ENCODE measurements around the gene RRP1B.
A peak's percentile ranks its signal among the peaks of the same experiment; 100 is the strongest.
"Not testable (repeated sequence)": the region's sequence is repeated elsewhere in the genome, so short reads cannot be mapped to it uniquely, and the experiment has no call there.

The RRP1B gene, protein sequence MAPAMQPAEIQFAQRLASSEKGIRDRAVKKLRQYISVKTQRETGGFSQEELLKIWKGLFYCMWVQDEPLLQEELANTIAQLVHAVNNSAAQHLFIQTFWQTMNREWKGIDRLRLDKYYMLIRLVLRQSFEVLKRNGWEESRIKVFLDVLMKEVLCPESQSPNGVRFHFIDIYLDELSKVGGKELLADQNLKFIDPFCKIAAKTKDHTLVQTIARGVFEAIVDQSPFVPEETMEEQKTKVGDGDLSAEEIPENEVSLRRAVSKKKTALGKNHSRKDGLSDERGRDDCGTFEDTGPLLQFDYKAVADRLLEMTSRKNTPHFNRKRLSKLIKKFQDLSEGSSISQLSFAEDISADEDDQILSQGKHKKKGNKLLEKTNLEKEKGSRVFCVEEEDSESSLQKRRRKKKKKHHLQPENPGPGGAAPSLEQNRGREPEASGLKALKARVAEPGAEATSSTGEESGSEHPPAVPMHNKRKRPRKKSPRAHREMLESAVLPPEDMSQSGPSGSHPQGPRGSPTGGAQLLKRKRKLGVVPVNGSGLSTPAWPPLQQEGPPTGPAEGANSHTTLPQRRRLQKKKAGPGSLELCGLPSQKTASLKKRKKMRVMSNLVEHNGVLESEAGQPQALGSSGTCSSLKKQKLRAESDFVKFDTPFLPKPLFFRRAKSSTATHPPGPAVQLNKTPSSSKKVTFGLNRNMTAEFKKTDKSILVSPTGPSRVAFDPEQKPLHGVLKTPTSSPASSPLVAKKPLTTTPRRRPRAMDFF

GRCh38 chr21:43659136-43660000 is at the start of gene RRP1B, which contains the start of gene HSF2BP:
TSS of gene RRP1B (plus strand) at chr21:43659560. CDS start at chr21:43659665, 105 bp downstream.
TSS of gene HSF2BP (minus strand) at chr21:43659488. CDS start at chr21:43658096, 1,392 bp downstream.
- peak; percentile 57 to 69 (median 66) for DNase-seq (ENCODE audit: low read depth in 2 of 3, low spot score in 2 of 3)

DNA sequence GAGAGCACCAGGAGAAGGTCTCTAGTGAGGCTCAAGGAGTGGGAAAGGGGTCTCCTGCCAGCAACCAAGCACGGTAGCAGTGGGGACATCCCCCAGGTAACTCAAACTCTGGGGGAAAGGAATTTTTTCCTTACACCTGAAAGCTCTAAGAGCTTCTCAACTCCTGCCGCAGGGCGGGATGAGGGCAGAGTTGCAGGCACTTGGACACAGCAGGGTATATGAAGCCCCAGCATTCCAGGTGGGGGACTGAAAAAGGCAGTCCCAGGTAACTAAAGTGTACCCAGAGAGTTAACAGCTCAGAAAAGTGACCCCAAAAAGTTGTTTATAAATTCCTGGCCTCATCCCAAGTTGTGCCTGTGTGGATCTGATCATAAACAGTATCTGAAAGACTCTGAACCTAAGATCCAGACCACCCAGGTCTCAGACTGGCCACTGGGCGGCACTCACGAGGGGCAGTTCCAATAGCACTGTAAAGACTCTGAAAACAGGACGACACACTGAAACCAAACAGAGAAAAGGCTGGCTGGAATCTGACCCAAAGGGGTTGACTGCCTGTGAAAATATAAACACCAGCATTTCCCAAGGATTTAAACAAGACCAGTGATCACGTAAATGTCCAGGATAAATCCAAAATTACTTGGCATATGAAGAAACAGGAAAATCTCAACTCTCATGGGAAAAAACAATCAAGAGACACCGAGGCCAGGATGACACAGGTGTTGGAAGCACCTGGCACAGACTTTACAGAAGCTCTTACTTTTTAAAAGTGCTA is 47.6 kb upstream of the RRP1B start:
- DNase-seq (ENCODE audit: low read depth in 2 of 3, low spot score in 2 of 3) = no peak

- DNase-seq (ENCODE audit: low read depth in 2 of 3, low spot score in 2 of 3) = no peak
Measured at GRCh38 chr21:43613755-43614638, 45.4 kb upstream of the RRP1B start.

DNA sequence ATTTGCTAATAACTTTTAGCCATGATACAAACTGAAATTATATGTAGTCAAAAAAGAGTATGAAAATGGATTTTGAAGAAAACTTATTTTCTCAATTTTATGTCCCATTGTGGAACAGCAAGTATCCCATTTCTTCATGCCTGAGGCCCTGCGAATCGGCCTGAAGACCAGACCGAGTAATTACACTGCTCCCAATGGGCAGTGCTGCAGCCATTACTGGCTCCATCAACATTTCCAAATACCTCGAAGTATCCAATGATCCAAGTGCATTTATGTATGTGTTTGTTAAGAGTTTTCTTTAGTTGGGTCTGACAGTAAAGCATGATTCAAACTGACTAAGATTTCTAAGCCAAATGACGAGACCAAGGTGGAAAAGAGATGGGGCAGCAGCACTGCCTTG is 44.5 kb upstream of the RRP1B start:
- DNase-seq (ENCODE audit: low read depth in 2 of 3, low spot score in 2 of 3) = no peak

DNA sequence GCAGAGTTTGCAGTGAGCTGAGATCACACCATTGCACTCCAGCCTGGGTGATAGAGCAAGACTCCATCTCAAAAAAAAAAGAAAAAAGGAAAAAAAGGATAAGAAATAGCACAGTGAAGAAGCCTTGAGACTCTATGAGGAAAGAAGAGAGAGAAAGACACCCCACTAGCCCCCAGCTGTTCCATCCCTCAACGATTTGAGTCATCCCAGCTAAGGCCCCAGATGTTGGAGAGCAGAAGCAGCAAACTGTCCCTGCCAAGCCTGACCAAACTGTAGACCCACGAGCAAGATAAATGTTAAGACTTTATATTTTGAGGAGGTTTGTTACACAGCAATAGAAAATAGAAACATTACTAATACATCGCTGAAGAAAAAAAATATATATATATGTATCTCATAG is 42.5 kb upstream of the RRP1B start:
- DNase-seq (ENCODE audit: low read depth in 2 of 3, low spot score in 2 of 3) = not testable (repeated sequence)

DNA sequence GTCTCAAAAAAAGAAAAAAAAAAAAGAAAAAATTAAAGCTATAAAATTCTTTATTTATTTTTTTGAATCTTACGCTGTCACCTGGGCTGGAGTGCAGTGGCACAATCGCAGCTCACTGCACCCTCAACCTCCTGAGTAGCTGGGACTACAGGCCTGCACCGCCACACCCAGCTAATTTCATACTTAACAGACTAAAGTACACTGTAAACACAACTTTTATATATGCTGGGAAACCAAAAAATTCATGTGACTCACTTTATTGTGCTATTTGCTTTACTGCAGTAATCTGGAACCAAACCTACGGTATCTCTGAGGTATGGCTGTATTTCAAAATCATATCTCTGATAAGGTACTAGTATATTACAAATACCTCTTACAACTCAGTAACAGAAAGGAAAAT is 40.4 kb upstream of the RRP1B start:
- DNase-seq (ENCODE audit: low read depth in 2 of 3, low spot score in 2 of 3) = no peak

- no peak for DNase-seq (ENCODE audit: low read depth in 2 of 3, low spot score in 2 of 3)
Measured at GRCh38 chr21:43619344-43619743, 40.0 kb upstream of the RRP1B start.

GRCh38 chr21:43619856-43620255 is 39.5 kb upstream of the RRP1B start:
- DNase-seq (ENCODE audit: low read depth in 2 of 3, low spot score in 2 of 3) = no peak

DNA sequence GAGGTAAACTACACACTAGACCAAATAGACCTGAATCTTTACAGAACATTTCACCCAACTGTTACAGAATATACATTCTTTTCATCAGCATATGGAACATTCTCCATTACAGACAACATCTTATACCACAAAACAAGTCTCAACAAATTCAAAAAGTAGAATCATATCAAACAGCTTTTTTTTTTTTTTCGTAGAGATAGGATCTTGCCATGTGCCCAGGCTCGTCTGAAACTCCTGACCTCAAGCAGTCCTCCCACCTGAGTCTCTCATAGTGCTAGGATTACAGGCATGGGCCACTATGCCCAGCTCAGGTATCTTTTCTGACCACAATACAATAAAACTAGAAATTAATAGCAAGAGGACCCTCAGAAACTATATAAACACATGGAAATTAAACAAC is 36.6 kb upstream of the RRP1B start:
- no peak for DNase-seq (ENCODE audit: low read depth in 2 of 3, low spot score in 2 of 3)

GRCh38 chr21:43623588-43623987 is 35.8 kb upstream of the RRP1B start:
- no peak for DNase-seq (ENCODE audit: low read depth in 2 of 3, low spot score in 2 of 3)

DNA sequence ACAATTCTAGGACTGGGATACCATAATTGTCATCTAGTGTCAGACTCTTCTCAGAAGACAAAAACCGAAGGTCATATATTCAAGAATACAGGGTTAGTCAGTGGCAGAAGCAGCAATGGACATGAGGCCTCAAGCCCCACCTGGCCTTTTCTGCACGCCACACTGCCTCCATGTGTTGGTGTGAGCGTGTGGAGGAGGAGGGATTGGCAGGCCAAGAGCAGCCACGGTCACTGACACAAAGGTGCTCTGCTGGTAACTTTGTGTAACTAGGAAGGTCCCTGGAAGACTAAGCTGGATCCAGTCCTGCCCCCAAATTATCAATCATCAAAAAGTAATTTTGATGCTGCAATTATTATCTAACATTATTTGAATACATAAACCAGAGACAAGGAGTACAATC is 35.0 kb upstream of the RRP1B start:
- DNase-seq (ENCODE audit: low read depth in 2 of 3, low spot score in 2 of 3) = no peak

DNA sequence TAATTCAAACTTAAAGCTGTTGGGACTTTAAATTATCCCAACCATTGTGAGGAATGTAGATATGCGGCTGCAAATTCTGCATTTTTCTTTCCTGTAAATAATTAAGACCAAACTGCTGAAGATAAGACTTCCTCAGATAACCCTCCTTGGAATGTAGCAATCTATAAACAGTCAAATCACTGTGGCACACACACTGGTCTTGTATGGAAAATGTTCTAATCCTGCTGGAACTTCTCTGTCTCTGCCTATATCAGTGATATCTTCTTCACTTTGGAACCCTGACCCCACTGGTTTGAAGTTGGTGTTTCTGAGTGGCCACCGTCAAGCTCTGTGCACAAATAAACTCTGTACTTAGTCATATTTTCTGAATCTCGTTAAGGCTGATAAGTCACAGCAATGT is 33.0 kb upstream of the RRP1B start:
- DNase-seq (ENCODE audit: low read depth in 2 of 3, low spot score in 2 of 3) = no peak

GRCh38 chr21:43627527-43627926 is 31.8 kb upstream of the RRP1B start:
- DNase-seq (ENCODE audit: low read depth in 2 of 3, low spot score in 2 of 3) = no peak

DNA sequence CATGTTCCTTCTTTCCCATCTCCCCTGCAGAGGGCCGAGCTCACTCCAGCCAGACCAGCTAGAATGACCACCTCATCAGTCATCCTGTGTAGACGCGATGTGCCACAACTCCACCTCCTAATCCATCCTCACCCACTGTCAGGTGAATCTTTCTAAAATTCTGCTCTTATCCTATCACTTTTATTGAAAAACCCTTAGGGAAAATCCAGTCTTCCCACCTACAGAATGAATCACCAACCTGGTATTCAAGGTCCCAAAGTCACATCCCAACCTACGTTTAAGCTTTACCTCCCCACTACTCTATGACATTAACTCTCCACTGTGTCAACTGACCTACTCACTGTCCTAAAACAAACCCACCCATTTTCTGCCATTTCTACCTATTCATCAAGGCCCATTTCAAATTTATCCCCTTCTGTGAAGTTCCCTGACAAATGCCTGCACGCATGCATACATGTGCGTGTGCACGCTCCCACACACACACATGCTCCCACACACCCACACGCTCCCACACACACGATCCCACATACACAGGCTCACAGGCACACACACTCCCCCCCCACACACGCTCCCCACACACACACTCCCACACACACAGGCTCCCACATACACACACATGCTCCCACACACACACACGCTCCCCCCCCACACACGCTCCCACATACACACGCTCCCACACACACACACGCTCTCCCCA is 27.8 kb upstream of the RRP1B start:
- no peak for DNase-seq (ENCODE audit: low read depth in 2 of 3, low spot score in 2 of 3)

- DNase-seq (ENCODE audit: low read depth in 2 of 3, low spot score in 2 of 3) = no peak
Measured at GRCh38 chr21:43632373-43632905, 26.9 kb upstream of the RRP1B start.

DNA sequence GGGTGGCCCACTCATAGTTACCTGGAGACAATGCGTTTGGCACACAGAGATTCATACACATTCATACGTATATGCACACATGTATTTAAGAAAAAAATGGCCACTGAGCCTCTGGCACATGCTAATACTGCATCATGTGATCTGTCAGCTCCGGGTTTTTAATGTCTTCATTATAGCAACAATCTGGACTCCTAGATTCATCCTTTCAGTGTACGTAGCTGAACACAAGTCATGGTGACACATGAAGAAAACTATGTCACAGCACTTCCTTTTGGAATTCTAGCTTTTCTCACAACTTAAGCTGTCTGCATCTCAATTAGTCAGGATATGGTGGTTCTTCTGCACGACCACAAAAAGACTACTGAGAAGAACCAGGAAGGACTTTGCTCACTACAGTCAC is 24.7 kb upstream of the RRP1B start:
- DNase-seq (ENCODE audit: low read depth in 2 of 3, low spot score in 2 of 3) = no peak

DNA sequence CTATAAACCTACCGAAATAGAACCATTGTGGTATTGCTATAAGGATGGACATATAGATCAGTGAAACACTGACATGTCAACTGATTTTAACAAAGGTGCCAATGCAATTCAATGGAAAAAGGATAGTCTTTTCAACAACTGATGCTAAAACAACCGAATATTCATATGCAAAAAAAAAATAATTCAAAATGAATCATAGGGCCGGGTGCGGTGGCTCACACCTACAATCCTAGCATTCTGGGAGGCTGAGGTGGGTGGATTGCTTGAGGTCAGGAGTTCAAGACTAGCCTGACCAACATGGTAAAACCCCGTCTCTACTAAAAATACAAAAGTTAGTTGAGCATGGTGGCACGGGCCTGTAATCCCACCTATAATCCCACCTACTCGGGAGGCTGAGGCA is 23.9 kb upstream of the RRP1B start:
- no peak for DNase-seq (ENCODE audit: low read depth in 2 of 3, low spot score in 2 of 3)

DNA sequence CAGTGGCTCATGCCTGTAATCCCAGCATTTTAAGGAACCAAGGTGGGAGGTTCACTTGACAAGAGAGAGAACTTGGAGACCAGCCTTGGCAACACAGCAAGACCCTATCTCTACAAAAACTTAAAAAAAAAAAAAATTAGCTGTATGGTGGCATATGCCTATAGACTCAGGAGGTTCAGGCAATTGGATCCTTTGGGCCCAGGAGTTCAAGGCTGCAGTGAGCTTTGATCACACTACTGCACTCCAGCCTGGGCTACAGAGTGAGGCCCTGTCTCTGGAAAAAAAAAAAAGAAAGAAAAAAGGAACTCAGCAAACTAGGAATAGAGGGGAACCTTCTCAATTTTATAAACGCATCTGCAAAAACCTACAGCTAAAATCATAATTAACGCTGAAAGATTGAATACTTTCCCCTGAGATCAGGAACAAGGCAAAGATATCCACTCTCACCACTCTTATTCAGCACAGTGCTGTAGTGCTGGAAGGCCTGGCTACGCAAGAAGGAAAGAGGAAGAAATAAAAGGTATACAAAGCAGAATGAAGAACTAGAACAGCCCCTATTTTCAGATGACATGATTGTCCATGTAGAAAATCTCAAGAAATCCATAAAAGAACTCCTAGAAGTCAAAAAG is 21.7 kb upstream of the RRP1B start:
- no peak for DNase-seq (ENCODE audit: low read depth in 2 of 3, low spot score in 2 of 3)

Data from activated CD8-positive, alpha-beta memory T cell treated with anti-CD3 and anti-CD28 coated beads for 48 hours (primary cell).